ENCODE results near the gene TK1.

TK1 gene

DNA sequence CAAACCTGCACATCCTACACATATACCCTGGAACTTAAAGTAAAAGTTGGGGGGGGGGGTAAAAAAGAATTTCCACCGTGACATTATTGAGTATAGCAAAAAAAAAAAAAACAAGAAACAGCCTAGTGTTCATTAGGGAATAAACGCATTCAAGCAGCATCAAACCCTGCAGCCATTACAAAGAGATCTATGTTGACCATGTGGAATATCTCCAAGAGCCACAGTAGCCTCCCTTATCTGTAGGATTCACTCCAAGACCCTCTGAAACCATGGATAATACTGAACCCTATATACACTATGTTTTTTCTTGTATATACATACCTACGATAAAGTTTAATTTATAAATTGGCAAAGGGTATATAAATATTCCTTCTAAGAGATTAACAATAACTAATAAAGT is 21.6 kb upstream of the TK1 start:
- H3K9ac ChIP-seq (ENCODE audit: low read length): no peak overlapping the region
- no peaks in the 10 kb centered on the region for H3K27me3 ChIP-seq (ENCODE audit: control insufficient read depth, insufficient read depth, low read length)
- no peaks in the 10 kb centered on the region for H3K4me1 ChIP-seq (ENCODE audit: control insufficient read depth, insufficient read depth, low read length)
- peaks cover 3% of the 10 kb centered on the region for H3K36me3 ChIP-seq (ENCODE audit: control insufficient read depth, insufficient read depth, low read length)
- no peak overlapping the region for H3K27ac ChIP-seq (ENCODE audit: low read depth, low read length)
- no peak overlapping the region for H3K4me3 ChIP-seq (ENCODE audit: low read length)

GRCh38 chr17:78206298-78206697 is 19.4 kb upstream of the TK1 start:
- Histone ChIP-seq H3K4me3 (ENCODE audit: low read length) (no peak overlapping the region), H3K27me3 (ENCODE audit: control insufficient read depth, insufficient read depth, low read length) (no peaks in the 10 kb centered on the region), H3K27ac (ENCODE audit: low read depth, low read length) (no peak overlapping the region)

GRCh38 chr17:78205124-78205775 is 18.4 kb upstream of the TK1 start:
- H3K36me3 ChIP-seq (ENCODE audit: control insufficient read depth, insufficient read depth, low read length): peaks cover 5% of the 10 kb centered on the region
- H3K27me3 ChIP-seq (ENCODE audit: control insufficient read depth, insufficient read depth, low read length): no peaks in the 10 kb centered on the region
- H3K4me3 ChIP-seq (ENCODE audit: low read length): no peak overlapping the region
- no peaks in the 10 kb centered on the region for H3K4me1 ChIP-seq (ENCODE audit: control insufficient read depth, insufficient read depth, low read length)
- H3K27ac ChIP-seq (ENCODE audit: low read depth, low read length): no peak overlapping the region
- H3K9ac ChIP-seq (ENCODE audit: low read length): no peak overlapping the region

More at GRCh38 chr17:78206298-78206697, 19.4 kb upstream of the TK1 start:
- Histone ChIP-seq H3K9ac (ENCODE audit: low read length) (no peak overlapping the region), H3K36me3 (ENCODE audit: control insufficient read depth, insufficient read depth, low read length) (peaks cover 5% of the 10 kb centered on the region), H3K4me1 (ENCODE audit: control insufficient read depth, insufficient read depth, low read length) (no peaks in the 10 kb centered on the region)

DNA sequence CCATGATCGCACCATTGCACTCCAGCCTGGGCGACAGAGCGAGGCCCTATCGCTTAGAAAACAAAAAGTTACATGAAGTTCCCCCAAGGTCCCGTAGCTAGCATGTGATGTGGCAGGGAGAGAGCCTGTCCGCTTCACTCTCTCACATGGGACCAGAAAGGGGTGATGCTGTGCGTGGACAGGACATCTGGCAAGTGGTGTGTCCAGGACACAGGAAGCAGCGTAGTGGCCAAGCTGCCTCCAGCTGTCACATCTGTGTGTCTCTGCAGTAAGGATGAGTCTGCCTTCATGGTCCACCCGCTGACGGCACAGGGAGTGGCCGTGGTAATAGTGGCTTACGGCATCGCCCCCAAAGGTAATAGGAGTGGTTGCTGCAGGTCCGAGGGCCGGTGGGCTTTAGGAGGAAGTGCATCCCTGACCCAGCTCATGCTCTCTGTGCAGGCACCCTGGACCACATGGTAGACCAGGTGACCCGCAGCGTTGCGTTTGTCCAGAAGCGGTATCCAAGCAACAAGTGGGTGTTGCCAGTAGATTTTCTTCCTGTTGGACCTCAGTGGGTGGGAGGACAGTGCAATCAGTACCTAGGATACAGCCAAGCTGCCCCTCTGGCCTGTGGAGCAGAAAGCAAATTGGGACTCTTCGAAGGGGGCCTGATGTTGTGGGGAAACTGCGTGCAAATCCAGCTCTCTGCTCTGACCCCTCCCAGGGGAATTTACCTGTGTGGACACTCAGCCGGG is 17.7 kb upstream of the TK1 start:
- Histone ChIP-seq H3K27me3 (ENCODE audit: control insufficient read depth, insufficient read depth, low read length) (no peaks in the 10 kb centered on the region), H3K4me3 (ENCODE audit: low read length) (no peak overlapping the region), H3K36me3 (ENCODE audit: control insufficient read depth, insufficient read depth, low read length) (peaks cover 5% of the 10 kb centered on the region), H3K4me1 (ENCODE audit: control insufficient read depth, insufficient read depth, low read length) (no peaks in the 10 kb centered on the region), H3K27ac (ENCODE audit: low read depth, low read length) (no peak overlapping the region), H3K9ac (ENCODE audit: low read length) (no peak overlapping the region)

- Histone ChIP-seq H3K4me3 (ENCODE audit: low read length) (no peak overlapping the region), H3K4me1 (ENCODE audit: control insufficient read depth, insufficient read depth, low read length) (no peaks in the 10 kb centered on the region), H3K27me3 (ENCODE audit: control insufficient read depth, insufficient read depth, low read length) (no peaks in the 10 kb centered on the region), H3K27ac (ENCODE audit: low read depth, low read length) (no peak overlapping the region), H3K36me3 (ENCODE audit: control insufficient read depth, insufficient read depth, low read length) (peaks cover 4% of the 10 kb centered on the region), H3K9ac (ENCODE audit: low read length) (no peak overlapping the region)
Measured at GRCh38 chr17:78202666-78203065, 15.8 kb upstream of the TK1 start.

DNA sequence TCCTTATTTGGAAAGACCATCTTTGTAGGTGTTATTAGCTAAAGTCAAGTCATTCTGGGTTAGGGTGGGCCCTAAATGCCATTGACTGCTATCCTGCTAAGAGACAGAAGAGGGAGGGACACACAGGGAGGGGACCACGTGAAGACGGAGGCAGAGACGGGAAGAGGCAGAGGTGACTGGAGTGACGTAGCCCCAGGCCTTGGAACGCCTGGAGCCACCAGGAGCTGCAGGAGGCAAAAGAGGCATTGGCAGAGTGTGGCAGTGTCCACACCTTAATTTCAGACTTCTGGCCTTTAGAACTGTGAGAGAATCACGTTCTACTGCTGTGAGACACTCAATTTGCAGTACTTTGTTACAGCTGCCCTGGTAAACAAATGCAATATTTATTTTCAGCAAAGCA is 13.6 kb upstream of the TK1 start:
- Histone ChIP-seq H3K4me3 (ENCODE audit: low read length) (no peak overlapping the region), H3K9ac (ENCODE audit: low read length) (no peak overlapping the region), H3K27ac (ENCODE audit: low read depth, low read length) (no peak overlapping the region), H3K36me3 (ENCODE audit: control insufficient read depth, insufficient read depth, low read length) (peaks cover 4% of the 10 kb centered on the region), H3K4me1 (ENCODE audit: control insufficient read depth, insufficient read depth, low read length) (no peaks in the 10 kb centered on the region), H3K27me3 (ENCODE audit: control insufficient read depth, insufficient read depth, low read length) (no peaks in the 10 kb centered on the region)

- no peaks in the 10 kb centered on the region for H3K4me1 ChIP-seq (ENCODE audit: control insufficient read depth, insufficient read depth, low read length)
- H3K27me3 ChIP-seq (ENCODE audit: control insufficient read depth, insufficient read depth, low read length): no peaks in the 10 kb centered on the region
- H3K36me3 ChIP-seq (ENCODE audit: control insufficient read depth, insufficient read depth, low read length): no peaks in the 10 kb centered on the region
- H3K9ac ChIP-seq (ENCODE audit: low read length): no peak overlapping the region
- H3K4me3 ChIP-seq (ENCODE audit: low read length): no peak overlapping the region
- H3K27ac ChIP-seq (ENCODE audit: low read depth, low read length): no peak overlapping the region
Measured at GRCh38 chr17:78197147-78197832, 10.4 kb upstream of the TK1 start.

- Histone ChIP-seq H3K36me3 (ENCODE audit: control insufficient read depth, insufficient read depth, low read length) (no peaks in the 10 kb centered on the region), H3K9ac (ENCODE audit: low read length) (no peak overlapping the region), H3K27ac (ENCODE audit: low read depth, low read length) (no peak overlapping the region)
Measured at GRCh38 chr17:78196716-78197115, 9.9 kb upstream of the TK1 start.

DNA sequence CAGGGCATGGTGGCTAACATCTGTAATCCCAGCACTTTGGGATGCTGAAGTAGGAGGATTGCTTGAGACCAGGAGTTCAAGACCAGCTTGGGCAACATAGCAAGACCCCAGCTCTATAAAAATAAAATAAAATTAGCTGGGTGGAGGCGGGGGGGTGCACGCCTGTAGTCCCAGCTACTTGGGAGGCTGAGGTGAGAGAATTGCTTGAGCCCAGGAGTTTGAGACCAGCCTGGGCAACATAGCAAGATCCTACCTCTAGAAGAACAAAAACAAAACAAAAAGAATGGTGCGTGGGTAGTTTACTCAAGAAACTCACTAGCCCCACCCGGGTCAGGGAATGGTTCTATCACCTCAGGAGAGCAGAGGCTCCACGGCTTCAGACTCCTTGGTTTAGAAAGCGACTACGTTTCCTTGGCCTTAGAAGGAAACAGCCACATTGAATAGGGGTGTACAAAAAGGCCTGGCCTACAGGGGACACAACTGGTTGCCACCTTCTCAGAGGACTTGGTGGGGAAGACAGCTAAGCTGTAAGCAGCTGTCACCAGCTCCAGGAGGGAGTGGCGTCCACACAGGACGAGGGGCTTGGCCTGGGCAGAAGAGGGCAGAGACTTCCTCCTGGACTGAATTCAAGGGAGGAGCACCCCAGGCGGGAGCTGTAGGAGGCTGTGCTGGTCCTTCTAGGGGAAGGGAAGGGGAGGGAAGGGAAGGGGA is 716 bp downstream of the TK1 start:
- no peak overlapping the region for H3K9ac ChIP-seq (ENCODE audit: low read length)
- peaks cover 2% of the 10 kb centered on the region for H3K4me1 ChIP-seq (ENCODE audit: control insufficient read depth, insufficient read depth, low read length)
- H3K27me3 ChIP-seq (ENCODE audit: control insufficient read depth, insufficient read depth, low read length): no peaks in the 10 kb centered on the region
- H3K4me3 ChIP-seq (ENCODE audit: low read length): no peak overlapping the region
- H3K27ac ChIP-seq (ENCODE audit: low read depth, low read length): no peak overlapping the region
- H3K36me3 ChIP-seq (ENCODE audit: control insufficient read depth, insufficient read depth, low read length): no peaks in the 10 kb centered on the region

More at GRCh38 chr17:78196716-78197115, 9.9 kb upstream of the TK1 start:
- Histone ChIP-seq H3K4me1 (ENCODE audit: control insufficient read depth, insufficient read depth, low read length) (no peaks in the 10 kb centered on the region), H3K27me3 (ENCODE audit: control insufficient read depth, insufficient read depth, low read length) (no peaks in the 10 kb centered on the region), H3K4me3 (ENCODE audit: low read length) (no peak overlapping the region)

DNA sequence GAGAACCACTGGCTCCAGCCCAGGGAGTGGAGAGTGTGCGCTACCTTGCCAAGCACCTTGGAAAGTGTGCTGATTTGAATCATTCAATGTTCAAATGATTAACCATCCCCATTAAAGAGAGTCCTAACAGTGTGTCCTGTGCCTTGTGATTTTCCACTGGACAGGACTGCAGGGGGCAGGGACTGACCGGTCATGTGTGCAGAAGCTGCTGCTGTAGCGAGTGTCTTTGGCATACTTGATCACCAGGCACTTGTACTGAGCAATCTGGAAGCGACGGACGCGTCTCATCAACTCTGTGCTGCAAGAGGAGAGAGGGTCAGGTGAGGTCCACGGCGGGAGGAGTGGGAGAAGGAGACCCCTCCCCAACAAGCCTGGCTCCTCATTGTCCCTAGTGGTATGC is 2.0 kb downstream of the TK1 start:
- no peak overlapping the region for H3K4me3 ChIP-seq (ENCODE audit: low read length)
- H3K4me1 ChIP-seq (ENCODE audit: control insufficient read depth, insufficient read depth, low read length): peaks cover 8% of the 10 kb centered on the region
- no peaks in the 10 kb centered on the region for H3K27me3 ChIP-seq (ENCODE audit: control insufficient read depth, insufficient read depth, low read length)
- no peak overlapping the region for H3K9ac ChIP-seq (ENCODE audit: low read length)
- H3K36me3 ChIP-seq (ENCODE audit: control insufficient read depth, insufficient read depth, low read length): no peaks in the 10 kb centered on the region
- H3K27ac ChIP-seq (ENCODE audit: low read depth, low read length): no peak overlapping the region

GRCh38 chr17:78184351-78184750 is 2.5 kb downstream of the TK1 start:
- no peak overlapping the region for H3K4me3 ChIP-seq (ENCODE audit: low read length)
- no peak overlapping the region for H3K27ac ChIP-seq (ENCODE audit: low read depth, low read length)
- no peaks in the 10 kb centered on the region for H3K36me3 ChIP-seq (ENCODE audit: control insufficient read depth, insufficient read depth, low read length)
- H3K9ac ChIP-seq (ENCODE audit: low read length): no peak overlapping the region
- H3K27me3 ChIP-seq (ENCODE audit: control insufficient read depth, insufficient read depth, low read length): no peaks in the 10 kb centered on the region
- peaks cover 8% of the 10 kb centered on the region for H3K4me1 ChIP-seq (ENCODE audit: control insufficient read depth, insufficient read depth, low read length)

DNA sequence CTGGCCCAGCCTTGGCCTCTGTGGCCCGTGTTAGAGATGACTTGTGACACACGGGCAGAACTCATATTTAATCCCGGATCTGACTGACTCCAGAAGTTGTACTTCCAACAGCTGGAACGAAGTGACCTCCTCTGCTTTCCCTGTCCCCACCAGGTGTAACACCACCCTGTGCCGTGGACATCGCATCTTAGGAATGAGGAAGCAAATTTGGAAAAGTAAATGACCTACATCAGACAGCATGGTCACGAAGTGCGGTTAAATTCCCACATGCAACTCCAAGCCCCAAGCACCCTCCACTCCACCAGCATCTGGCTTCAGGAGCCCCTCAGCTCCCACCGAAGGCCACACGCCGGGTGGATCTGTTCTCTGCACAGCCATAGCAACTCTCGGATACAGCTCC is 2.9 kb downstream of the TK1 start:
- H3K9ac ChIP-seq (ENCODE audit: low read length): no peak overlapping the region
- peaks cover 8% of the 10 kb centered on the region for H3K4me1 ChIP-seq (ENCODE audit: control insufficient read depth, insufficient read depth, low read length)
- no peaks in the 10 kb centered on the region for H3K36me3 ChIP-seq (ENCODE audit: control insufficient read depth, insufficient read depth, low read length)
- no peaks in the 10 kb centered on the region for H3K27me3 ChIP-seq (ENCODE audit: control insufficient read depth, insufficient read depth, low read length)
- no peak overlapping the region for H3K27ac ChIP-seq (ENCODE audit: low read depth, low read length)
- no peak overlapping the region for H3K4me3 ChIP-seq (ENCODE audit: low read length)
